IMR-90 (cell line): ENCODE measurements around the gene IZUMO2. TPM values are rescaled to one million over a fixed set of nuclear protein-coding genes. Genes with fewer than 3 reads are reported as not detected.

Experiments
- ATAC-seq: fragments of 200-7000 bp; cut with Tn5 transposase; 2 replicates; pipeline ENCODE4 v1.9.1; 2020; ENCODE audit warnings: low read depth, mild to moderate bottlenecking, moderate library complexity
- BruUV-seq: library from RNA; stranded (reverse); fragments of 400-500 nt; replicated peaks from 2 replicates; lab custom pipeline; 2021; lab: Mats Ljungman, UMichigan
- CTCF ChIA-PET: fragments of 300-600 bp; formaldehyde crosslinking; extraction: SDS; loops from one replicate; lab custom pipeline; 2021; ENCODE audit warnings: antibody characterized with exemption; lab: Yijun Ruan, JAX
- POLR2A ChIA-PET: fragments of 300-600 bp; sonication (Branson Sonifier 250); formaldehyde crosslinking; loops from one replicate; lab custom pipeline; 2022; ENCODE audit warnings: antibody characterized with exemption; ENCODE audit not compliant: unreplicated experiment; lab: Charles Lee
- DNase-seq: peaks from one replicate; pipeline ENCODE4 v3.0.0; 2013
- H2AFZ ChIP-seq: replicated peaks from 2 replicates; pipeline ENCODE3; 2013; ENCODE audit warnings: low read length, mild to moderate bottlenecking; ENCODE audit not compliant: poor library complexity
- H2AK5ac ChIP-seq: 2 replicates; pipeline ENCODE4 v1.6.1; 2013; ENCODE audit warnings: low read depth, low read length, inconsistent platforms
- H2AK9ac ChIP-seq: replicated peaks from 2 replicates; pipeline ENCODE3; 2013; ENCODE audit warnings: mild to moderate bottlenecking, low read depth, low read length, moderate library complexity; ENCODE audit not compliant: poor library complexity
- H2BK120ac ChIP-seq: 2 replicates; pipeline ENCODE4 v1.6.1; 2013; ENCODE audit warnings: low read depth, low read length, inconsistent platforms
- H2BK15ac ChIP-seq: 3 replicates; pipeline ENCODE4 v1.6.1; 2013; ENCODE audit warnings: low read depth, low read length, inconsistent platforms
- H2BK20ac ChIP-seq: 2 replicates; pipeline ENCODE4 v1.6.1; 2013; ENCODE audit warnings: low read depth, mild to moderate bottlenecking, inconsistent platforms, low read length, moderate library complexity
- H2BK5ac ChIP-seq: 2 replicates; pipeline ENCODE4 v1.6.1; 2013; ENCODE audit warnings: mild to moderate bottlenecking, low read depth, low read length, inconsistent platforms; ENCODE audit not compliant: poor library complexity, severe bottlenecking
- H3K14ac ChIP-seq: replicated peaks from 2 replicates; pipeline ENCODE4 v1.6.1; 2013; ENCODE audit warnings: low read depth, low read length, inconsistent platforms
- H3K18ac ChIP-seq: 2 replicates; pipeline ENCODE4 v1.6.1; 2013; ENCODE audit warnings: low read depth, low read length, control low read depth
- H3K23ac ChIP-seq: 2 replicates; pipeline ENCODE4 v1.6.1; 2013; ENCODE audit warnings: low read depth, low read length, inconsistent platforms
- H3K27ac ChIP-seq: 2 replicates; pipeline ENCODE4 v1.5.1; 2013; ENCODE audit warnings: mild to moderate bottlenecking, control low read depth, low read length; ENCODE audit not compliant: insufficient read depth
- H3K27me3 ChIP-seq: 2 replicates; pipeline ENCODE4 v1.6.1; 2013; ENCODE audit warnings: low read length; ENCODE audit not compliant: control insufficient read depth, insufficient read depth
- H3K36me3 ChIP-seq: 2 replicates; pipeline ENCODE4 v1.6.1; 2013; ENCODE audit warnings: low read length, mixed read lengths; ENCODE audit not compliant: control insufficient read depth, insufficient read depth
- H3K4ac ChIP-seq: 2 replicates; pipeline ENCODE4 v1.6.1; 2013; ENCODE audit warnings: low read depth, low read length, inconsistent platforms
- H3K4me1 ChIP-seq: 2 replicates; pipeline ENCODE4 v1.6.1; 2013; ENCODE audit warnings: low read length, mixed read lengths; ENCODE audit not compliant: control insufficient read depth, insufficient read depth
- H3K4me2 ChIP-seq: 2 replicates; pipeline ENCODE4 v1.6.1; 2013; ENCODE audit warnings: low read depth, mild to moderate bottlenecking, control low read depth, low read length, moderate library complexity
- H3K4me3 ChIP-seq: 2 replicates; pipeline ENCODE4 v1.5.1; 2013; ENCODE audit warnings: low read depth, mild to moderate bottlenecking, control low read depth, low read length, moderate library complexity; ENCODE audit not compliant: insufficient read depth
- H3K56ac ChIP-seq: 2 replicates; pipeline ENCODE4 v1.6.1; 2013; ENCODE audit warnings: low read length, inconsistent platforms; ENCODE audit not compliant: insufficient read depth; ENCODE audit errors: extremely low read depth
- H3K79me1 ChIP-seq, 2 experiments: 2 replicates each; pipeline ENCODE4 v1.6.1; 2013; ENCODE audit warnings: low read length in 2 of 2, inconsistent platforms in 1 of 2, low read depth in 1 of 2
- H3K9ac ChIP-seq: 2 replicates; pipeline ENCODE4 v1.6.1; 2013; ENCODE audit warnings: low read depth, low read length, control low read depth
- H3K9me1 ChIP-seq: 2 replicates; pipeline ENCODE4 v1.6.1; 2013; ENCODE audit warnings: low read length, inconsistent platforms; ENCODE audit not compliant: insufficient read depth
- H3K9me3 ChIP-seq: 2 replicates; pipeline ENCODE4 v1.6.1; 2013; ENCODE audit warnings: low read length; ENCODE audit not compliant: control insufficient read depth, insufficient read depth
- H4K20me1 ChIP-seq: 2 replicates; pipeline ENCODE4 v1.6.1; 2013; ENCODE audit warnings: low read length, inconsistent platforms; ENCODE audit not compliant: insufficient read depth
- H4K5ac ChIP-seq: 2 replicates; pipeline ENCODE4 v1.6.1; 2013; ENCODE audit warnings: mild to moderate bottlenecking, low read depth, low read length, control low read depth
- H4K8ac ChIP-seq, 2 experiments: 2 replicates each; pipeline ENCODE4 v1.6.1; 2013; ENCODE audit warnings: low read depth in 2 of 2, low read length in 2 of 2, control low read depth in 1 of 2, inconsistent platforms in 1 of 2
- H4K91ac ChIP-seq: 2 replicates; pipeline ENCODE4 v1.6.1; 2013; ENCODE audit warnings: low read depth, low read length, inconsistent platforms; ENCODE audit not compliant: insufficient read depth
- BHLHE40 ChIP-seq: fragments of 150-350 bp; IDR thresholded peaks from 2 replicates; pipeline ENCODE4 v1.6.1; 2016; ENCODE audit warnings: mild to moderate bottlenecking, low read depth, low read length
- MAZ ChIP-seq: IDR thresholded peaks from 2 replicates; pipeline ENCODE4 v1.6.1; 2012; ENCODE audit warnings: low read depth, mild to moderate bottlenecking, low read length, improper control_type of control experiment, moderate library complexity, borderline replicate concordance
- NFE2L2 ChIP-seq: fragments of 150-350 bp; IDR thresholded peaks from 2 replicates; pipeline ENCODE4 v1.6.1; 2016; ENCODE audit warnings: low read depth, mild to moderate bottlenecking, low read length
- RCOR1 ChIP-seq: IDR thresholded peaks from 2 replicates; pipeline ENCODE4 v1.6.1; 2012; ENCODE audit warnings: mild to moderate bottlenecking, low read length, improper control_type of control experiment; ENCODE audit not compliant: insufficient replicate concordance
- WGBS, 2 experiments: methylation state at CpG; one replicate each; pipeline versions ENCODE4 v1.1.5 to v1.1.7; 2013; ENCODE audit warnings: missing lambda C conversion rate in 2 of 2; ENCODE audit not compliant: insufficient read length in 1 of 2; ENCODE audit errors: extremely low coverage in 2 of 2; 5-methylcytosine and 5-hydroxymethylcytosine counted together
- dilution Hi-C: fragments of 300-500 bp; cut with HindIII; formaldehyde crosslinking; loops from one replicate; pipeline ENCODE4 v1.14.3; 2018; ENCODE audit warnings: low sequenced_read_pairs; ENCODE audit not compliant: unreplicated experiment
- in situ Hi-C: fragments of 300-500 bp; cut with MboI; formaldehyde crosslinking; loops from 3 replicates; pipeline ENCODE4 v1.14.3; 2019; ENCODE audit warnings: low sequenced_read_pairs, inconsistent platforms, mixed read lengths
- intact Hi-C: fragments of 100-400 bp; cut with micrococcal nuclease; formaldehyde crosslinking; loops from 2 replicates; pipeline ENCODE4 v1.10.0; 2022
- polyA plus RNA-seq, 3 experiments: library from polyadenylated mRNA; depleted of rRNA; stranded (reverse); fragments of >200 nt; gene quantifications; 2 replicates each; pipeline ENCODE4 v1.2.3, GENCODE V29; 2012; ENCODE audit warnings: low replicate concordance in 1 of 3
- total RNA-seq: library from RNA; depleted of rRNA; stranded (reverse); fragments of >200 nt; gene quantifications from 2 replicates; pipeline ENCODE4 v1.2.3, GENCODE V29; 2012
- TF ChIP-seq, protein P1 (sequence below): fragments of 150-350 bp; IDR thresholded peaks from 2 replicates; pipeline ENCODE4 v1.6.1; 2016; ENCODE audit warnings: low read depth, mild to moderate bottlenecking, low read length, moderate library complexity, borderline replicate concordance

IZUMO2 gene
- total and polyA plus RNA-seq, 2 of the 4 experiments (the other 2 are of a cell fraction), result not detected

DNA sequence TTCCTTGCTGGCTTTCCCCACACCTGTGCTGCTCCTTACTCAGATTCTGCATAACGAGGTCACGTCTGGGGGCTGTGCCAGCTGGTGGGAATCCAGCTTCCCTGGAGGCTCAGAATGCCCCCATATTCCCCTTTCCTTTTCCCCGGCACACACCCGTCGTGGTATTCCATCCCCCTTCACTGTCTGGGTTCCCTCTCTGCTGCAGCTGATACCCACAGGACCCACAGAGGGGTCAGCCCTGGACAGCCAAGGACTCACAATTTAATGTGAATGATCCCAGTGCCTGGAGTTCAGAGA, 36.1 kb upstream of the IZUMO2 start:
- Histone ChIP-seq H3K23ac (no peak overlapping the region), H3K4me3 (no peak overlapping the region), H2AK9ac (no peak overlapping the region), H2BK120ac (no peak overlapping the region), H2BK20ac (no peak overlapping the region), H2AFZ (no peak overlapping the region), H4K8ac (no peak overlapping the region), H2AK5ac (no peak overlapping the region), H4K20me1 (no peaks in the 10 kb centered on the region), H3K56ac (no peak overlapping the region), H3K79me1 (no peaks in the 10 kb centered on the region), H2BK15ac (no peak overlapping the region), H2BK5ac (no peak overlapping the region), H3K9me1 (no peaks in the 10 kb centered on the region), H3K4me2 (no peak overlapping the region), H3K4me1 (no peaks in the 10 kb centered on the region), H3K9me3 (peaks cover 19% of the 10 kb centered on the region; the same call in 1 of the 2 replicates), H3K18ac (no peak overlapping the region), H3K27ac (no peak overlapping the region), H3K14ac (no peak overlapping the region), H3K4ac (no peak overlapping the region), H4K5ac (no peak overlapping the region), H3K9ac (no peak overlapping the region), H4K91ac (no peak overlapping the region), H3K36me3 (no peaks in the 10 kb centered on the region), H3K27me3 (peaks cover 3% of the 10 kb centered on the region; the same call in 1 of the 2 replicates)
- no peak for DNase-seq
- no TSS peak for BruUV-seq
- dilution Hi-C loops (no loop called here), in situ Hi-C loops (no loop called here), intact Hi-C loops (no loop called here)
- ATAC-seq, result no peak
- ChIA-PET CTCF (no interaction called here), POLR2A (no interaction called here)
- WGBS, 2 experiments, result no CpG with 5 or more reads among the region's 5 CpGs
- TF ChIP-seq MAZ, result no peak
- TF ChIP-seq BHLHE40, result no peak
- TF ChIP-seq, protein P1, sequence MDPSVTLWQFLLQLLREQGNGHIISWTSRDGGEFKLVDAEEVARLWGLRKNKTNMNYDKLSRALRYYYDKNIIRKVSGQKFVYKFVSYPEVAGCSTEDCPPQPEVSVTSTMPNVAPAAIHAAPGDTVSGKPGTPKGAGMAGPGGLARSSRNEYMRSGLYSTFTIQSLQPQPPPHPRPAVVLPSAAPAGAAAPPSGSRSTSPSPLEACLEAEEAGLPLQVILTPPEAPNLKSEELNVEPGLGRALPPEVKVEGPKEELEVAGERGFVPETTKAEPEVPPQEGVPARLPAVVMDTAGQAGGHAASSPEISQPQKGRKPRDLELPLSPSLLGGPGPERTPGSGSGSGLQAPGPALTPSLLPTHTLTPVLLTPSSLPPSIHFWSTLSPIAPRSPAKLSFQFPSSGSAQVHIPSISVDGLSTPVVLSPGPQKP, result no peak
- TF ChIP-seq RCOR1, result no peak
- no peak for TF ChIP-seq NFE2L2
